Amniotic stem cell (primary cell): ENCODE data around the gene NPSR1.
"Not testable (repeated sequence)": the region's sequence is repeated elsewhere in the genome, so short reads cannot be mapped to it uniquely, and the experiment has no call there.

ENCODE experiments used
- DNase-seq: peaks from one replicate; lab custom pipeline; 2025; lab: John Stamatoyannopoulos, UW

NPSR1 gene, protein sequence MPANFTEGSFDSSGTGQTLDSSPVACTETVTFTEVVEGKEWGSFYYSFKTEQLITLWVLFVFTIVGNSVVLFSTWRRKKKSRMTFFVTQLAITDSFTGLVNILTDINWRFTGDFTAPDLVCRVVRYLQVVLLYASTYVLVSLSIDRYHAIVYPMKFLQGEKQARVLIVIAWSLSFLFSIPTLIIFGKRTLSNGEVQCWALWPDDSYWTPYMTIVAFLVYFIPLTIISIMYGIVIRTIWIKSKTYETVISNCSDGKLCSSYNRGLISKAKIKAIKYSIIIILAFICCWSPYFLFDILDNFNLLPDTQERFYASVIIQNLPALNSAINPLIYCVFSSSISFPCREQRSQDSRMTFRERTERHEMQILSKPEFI

DNA sequence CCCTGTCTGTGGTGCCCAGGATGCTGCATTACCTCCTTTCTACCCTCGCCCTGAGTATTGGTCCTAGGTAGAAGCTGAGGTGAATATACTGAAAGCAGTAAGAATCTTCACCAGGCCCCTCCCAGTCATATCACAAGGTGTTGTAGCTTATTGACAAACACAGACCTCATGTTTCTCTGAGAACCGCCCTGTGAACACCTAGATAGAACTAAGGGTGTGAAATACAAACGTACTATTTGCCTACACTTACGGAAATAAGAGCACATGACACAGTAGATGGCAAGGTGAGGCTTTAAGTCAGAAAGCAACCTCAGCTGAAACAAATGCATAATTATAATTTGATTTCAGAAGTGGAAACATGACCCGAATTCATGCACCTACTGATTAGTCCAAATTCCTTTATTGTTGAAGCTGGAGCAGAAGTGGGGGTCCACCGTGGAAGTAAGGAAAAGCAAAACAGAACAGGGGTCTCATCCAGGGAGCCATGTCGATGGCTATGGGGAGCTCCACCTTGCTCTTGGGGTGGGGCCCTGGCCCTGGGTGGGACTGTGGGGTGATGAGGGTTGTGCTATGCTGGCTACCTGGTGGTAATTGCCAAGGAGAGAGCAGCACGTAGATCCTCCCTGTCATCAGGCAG lies at the start of gene NPSR1:
Gene NPSR1 (plus strand): TSS at position 587 of the 637 bp plus-strand sequence. CDS start 195 bp downstream, outside the sequence.
- no peak for DNase-seq

- no peak for DNase-seq
Measured at GRCh38 chr7:34612661-34613060, 45.4 kb upstream of the NPSR1 start.

GRCh38 chr7:34620425-34620824 lies 37.6 kb upstream of the NPSR1 start:
- DNase-seq: no peak

DNA sequence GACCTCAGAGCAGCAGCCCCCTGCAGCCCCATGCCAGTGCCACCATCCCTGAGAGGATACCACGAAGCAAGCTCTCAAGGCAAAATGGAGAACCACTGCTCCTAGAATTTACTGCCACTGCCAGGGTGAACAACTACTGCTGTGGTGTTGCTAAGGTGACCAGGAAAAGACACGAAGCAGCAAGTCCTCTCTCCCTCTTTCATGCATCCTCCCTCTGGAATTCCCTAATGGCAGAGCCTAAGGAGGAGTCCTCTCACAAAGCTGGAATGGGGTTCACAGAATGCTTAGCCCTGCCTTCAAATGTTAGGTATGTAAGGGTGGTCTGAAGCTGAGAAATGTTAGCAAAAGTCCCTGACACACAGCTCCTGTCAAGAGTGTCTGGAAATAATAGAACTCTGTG lies 35.8 kb upstream of the NPSR1 start:
- DNase-seq: no peak

DNA sequence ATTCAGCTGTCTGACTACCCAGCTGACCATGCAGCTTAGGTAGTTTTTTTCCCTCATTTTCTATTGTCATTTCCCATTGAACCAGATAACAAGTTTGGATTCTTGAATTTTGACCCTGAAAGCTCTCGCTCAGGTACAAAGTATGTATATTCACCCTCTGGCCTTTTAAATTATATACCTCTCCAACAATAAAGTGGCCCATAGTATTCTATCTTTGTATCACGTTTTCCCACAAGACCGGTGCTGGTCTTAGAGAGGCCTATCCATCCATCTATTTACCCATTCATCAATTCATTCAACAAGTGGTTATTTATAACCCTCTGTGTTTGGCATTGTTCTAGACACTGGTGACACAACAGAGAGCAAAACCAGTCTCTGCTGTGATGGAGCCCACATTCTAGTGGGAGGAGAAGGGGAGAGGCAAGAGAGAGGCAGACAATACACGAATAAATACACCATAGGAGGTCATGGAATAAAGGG lies 35.2 kb upstream of the NPSR1 start:
- no peak for DNase-seq

DNA sequence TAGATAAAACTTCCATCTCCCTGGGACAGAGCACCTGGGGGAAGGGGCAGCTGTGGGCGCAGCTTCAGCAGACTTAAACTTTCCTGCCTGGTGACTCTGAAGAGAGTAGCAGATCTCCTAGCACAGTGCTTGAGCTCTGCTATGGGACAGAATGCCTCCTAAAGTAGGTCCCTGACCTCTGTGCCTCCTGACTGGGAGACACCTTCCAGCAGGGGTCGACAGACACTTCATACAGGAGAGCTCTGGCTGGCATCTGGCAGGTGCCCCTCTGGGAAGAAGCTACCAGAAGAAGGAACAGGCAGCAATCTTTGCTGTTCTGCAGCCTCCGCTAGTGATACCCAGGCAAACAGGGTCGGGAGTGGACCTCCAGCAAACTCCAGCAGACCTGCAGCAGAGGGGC lies 29.4 kb upstream of the NPSR1 start:
- DNase-seq: not testable (repeated sequence)

GRCh38 chr7:34652809-34653208 lies 5.2 kb upstream of the NPSR1 start:
- DNase-seq: no peak

GRCh38 chr7:34653787-34654186 lies 4.2 kb upstream of the NPSR1 start:
- no peak for DNase-seq

DNA sequence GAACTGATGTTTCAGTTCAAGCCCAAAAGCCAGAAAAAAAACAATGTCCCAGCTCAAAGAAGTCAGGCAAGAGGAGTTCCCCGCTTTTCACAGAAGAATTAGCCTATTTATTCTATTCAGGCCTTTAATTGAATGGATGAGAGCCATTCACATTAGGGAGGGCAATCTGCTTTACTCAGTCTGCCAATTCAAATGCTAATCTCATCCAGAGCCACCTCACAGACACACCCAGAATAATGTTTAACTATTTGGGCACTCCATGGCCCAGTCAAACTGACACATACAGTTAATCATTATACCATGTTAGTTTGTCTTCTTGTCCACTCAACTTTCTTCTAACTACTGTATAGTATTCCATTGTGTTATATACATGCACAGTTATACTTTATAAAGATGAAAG lies 2.6 kb upstream of the NPSR1 start:
- no peak for DNase-seq

- no peak for DNase-seq
Measured at GRCh38 chr7:34656041-34656440, 2.0 kb upstream of the NPSR1 start.

DNA sequence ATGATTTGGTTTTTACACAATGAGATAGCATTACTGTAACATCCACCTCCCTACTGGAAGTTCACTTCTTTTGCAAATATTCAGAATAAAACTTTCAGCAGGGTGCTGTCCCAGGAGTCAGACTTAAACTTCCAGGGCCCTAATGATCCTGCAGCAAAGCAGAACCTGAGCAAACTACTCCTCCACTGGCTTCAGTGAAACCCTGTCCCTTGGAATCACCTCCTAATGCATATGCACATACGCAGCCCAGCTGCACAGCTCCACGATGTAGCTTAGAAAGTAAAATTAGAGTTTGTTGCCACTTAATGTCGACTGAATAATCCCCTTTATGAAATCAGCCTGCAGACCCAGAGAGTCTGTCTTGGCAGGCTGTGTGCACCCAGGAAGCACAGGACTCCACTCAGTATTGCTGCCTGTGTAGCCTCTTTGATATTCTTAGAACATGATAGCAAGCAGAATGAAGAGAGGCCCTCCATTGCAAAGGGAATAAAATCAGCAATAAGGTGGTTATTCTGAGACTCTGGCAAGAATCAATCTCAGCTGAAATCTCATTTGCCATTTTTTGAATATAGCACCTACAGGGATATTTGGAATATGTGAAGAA lies 1.6 kb downstream of the NPSR1 start:
- DNase-seq: no peak

- no peak for DNase-seq
Measured at GRCh38 chr7:34662058-34662708, 4.2 kb downstream of the NPSR1 start.

GRCh38 chr7:34664755-34665154 lies 6.7 kb downstream of the NPSR1 start:
- DNase-seq: no peak

GRCh38 chr7:34672430-34672829 lies 14.4 kb downstream of the NPSR1 start:
- no peak for DNase-seq

GRCh38 chr7:34673066-34673465 lies 15.0 kb downstream of the NPSR1 start:
- no peak for DNase-seq

DNA sequence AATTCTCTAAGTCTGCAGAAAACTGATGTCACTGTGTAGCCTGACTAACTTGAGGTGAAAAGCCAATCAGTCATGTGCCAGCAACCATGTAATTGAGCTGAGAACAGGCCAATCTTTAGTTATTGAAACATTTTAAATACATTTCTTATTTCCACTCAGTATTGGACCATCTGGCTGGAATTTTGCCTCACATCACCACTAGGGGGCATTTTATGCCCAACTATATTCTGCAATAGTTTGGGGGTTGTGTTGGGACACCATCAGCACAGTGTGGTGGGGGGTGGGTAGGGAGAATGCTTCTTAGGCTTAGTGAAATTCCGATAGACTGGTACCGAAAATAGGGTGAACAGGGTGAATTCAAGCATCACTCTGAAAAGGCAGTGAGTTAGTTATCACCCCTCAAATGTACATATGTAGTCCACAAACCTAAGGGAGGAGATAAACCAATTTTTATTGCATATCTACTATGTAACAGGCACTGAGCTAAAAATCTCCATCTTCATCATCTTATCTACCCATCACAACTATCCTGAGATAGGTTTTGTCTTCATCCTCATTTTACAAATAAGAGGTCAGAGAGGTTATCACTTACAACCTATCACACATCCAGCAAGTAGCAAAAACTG lies 17.8 kb downstream of the NPSR1 start:
- DNase-seq: no peak

DNA sequence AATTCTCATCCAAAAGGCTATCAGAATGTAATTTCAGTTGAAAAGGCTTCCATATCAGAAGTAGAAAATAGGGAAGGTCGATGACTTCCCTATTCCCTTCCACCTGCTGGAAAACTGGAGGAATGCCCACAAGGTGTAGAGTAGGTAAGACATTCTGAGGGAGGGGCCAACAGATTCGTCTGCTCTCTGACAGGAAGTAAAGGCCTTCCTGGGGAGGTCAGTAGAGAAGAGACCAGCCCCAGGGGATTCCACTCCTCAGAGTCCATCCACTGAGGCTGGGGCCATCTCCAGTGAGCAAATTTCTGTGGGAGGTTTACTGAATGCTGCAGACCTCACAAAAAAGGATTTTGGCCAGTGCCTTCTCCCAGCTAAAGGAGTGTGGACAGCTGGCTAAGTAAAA lies 19.5 kb downstream of the NPSR1 start:
- no peak for DNase-seq

GRCh38 chr7:34687529-34687928 lies 29.5 kb downstream of the NPSR1 start:
- DNase-seq: no peak

- DNase-seq: no peak
Measured at GRCh38 chr7:34696415-34696814, 38.4 kb downstream of the NPSR1 start.

GRCh38 chr7:34709771-34710170 lies 51.8 kb downstream of the NPSR1 start:
- no peak for DNase-seq

GRCh38 chr7:34718867-34719266 lies 60.8 kb downstream of the NPSR1 start:
- no peak for DNase-seq

DNA sequence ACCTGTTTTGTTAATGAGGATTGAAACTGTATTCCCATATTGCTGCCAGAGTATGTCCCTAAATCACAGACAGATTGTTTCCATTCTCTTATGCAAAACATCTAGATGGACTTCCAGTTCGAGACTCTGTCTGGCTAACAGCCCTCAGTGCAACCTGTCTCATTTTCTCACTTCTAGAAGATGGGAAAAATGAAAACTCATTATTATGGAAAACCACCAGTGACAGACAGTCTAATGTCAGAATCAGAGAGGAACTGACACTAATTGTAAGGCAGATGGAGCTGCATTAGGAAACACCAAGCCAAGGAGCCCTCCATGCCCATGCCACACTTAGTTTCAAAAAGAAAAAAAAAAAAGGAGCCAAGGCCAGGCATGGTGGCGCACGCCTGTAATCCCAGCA lies 61.6 kb downstream of the NPSR1 start:
- no peak for DNase-seq
